Stimulated activated CD8-positive, alpha-beta memory T cell treated with anti-CD3 and anti-CD28 coated beads, Interleukin-2, amount 100 ng/mL, for 48 hours (primary cell): ENCODE data around the gene CRYAB.
A peak's percentile ranks its signal among the peaks of the same experiment; 100 is the strongest.
"Not testable (repeated sequence)": the region's sequence is repeated elsewhere in the genome, so short reads cannot be mapped to it uniquely, and the experiment has no call there.

Experiments
- DNase-seq, 2 donors: peaks; one replicate each; pipeline ENCODE4 v3.0.0-alpha.2; 2020; ENCODE audit warnings: low read depth in 2 of 2

Gene CRYAB

DNA sequence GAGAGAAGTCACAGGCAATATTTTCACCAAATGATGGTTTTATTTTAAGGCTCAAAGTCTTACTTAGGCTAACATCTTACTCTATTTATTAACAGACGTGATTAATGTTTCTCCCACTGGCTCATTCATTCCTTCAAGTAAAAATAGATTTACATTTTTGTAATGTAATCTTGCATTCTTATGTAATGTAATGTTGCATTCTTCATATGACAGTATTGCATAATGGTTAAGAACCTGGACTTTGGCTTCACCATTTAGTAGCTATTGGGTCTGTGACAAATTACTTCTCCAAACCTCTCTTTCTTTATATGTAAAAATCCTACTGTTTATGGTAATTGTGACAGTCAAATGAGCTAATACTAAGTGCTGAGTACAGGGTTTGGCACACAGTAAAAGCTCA is 22.3 kb upstream of the CRYAB start:
- no peak for DNase-seq

DNA sequence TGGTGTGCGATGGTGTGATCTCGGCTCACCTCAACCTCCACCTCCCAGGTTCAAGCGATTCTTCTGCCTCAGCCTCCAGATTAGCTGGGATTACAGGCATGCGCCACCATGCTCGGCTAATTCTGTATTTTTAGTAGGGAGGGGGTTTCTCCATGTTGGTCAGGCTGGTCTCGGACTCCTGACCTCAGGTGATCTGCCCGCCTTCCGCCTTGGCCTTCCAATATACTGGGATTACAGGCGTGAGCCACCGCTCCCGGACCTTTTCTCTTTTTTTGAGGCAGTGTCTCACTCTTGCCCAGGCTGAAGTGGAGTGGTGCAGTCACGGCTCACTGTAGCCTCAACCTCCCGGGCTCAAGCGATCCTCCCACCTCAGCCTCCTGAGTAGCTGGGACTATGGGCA is 21.6 kb upstream of the CRYAB start:
- DNase-seq: not testable (repeated sequence)

DNA sequence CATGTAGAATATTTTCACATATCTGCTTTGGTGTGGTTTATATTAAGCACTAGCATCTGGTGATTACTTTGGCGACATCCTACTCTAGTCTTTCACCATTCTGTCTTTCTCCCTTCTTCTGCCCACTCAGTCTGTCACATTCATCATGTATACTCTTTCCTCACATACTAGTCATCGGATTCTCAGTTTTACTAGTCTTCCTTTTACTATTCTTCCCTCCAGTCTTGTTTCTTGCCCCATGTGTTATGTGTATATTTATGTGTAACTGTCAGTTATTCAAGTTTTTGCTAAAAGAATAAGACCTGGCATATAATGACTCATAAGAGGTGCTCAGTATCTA is 21.0 kb upstream of the CRYAB start:
- no peak for DNase-seq

DNA sequence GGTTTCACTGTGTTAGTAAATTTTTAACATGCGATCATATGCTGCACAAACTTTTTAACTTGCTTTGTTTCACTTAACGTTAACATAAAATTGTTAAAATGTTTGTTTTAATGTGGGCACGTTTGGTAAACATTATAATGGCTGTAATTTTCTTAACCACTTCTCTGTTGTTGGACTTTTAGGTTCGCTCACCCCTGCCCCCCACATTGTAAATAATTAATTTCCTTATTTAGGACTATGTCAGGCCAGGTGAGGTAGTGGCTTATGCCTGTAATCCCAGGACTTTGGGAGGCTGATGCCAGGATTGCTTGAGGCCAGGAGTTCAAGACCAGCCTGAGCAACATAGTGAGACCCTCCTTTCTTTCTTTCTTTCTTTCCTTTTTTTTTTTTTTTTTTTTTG is 18.9 kb upstream of the CRYAB start:
- no peak for DNase-seq

DNA sequence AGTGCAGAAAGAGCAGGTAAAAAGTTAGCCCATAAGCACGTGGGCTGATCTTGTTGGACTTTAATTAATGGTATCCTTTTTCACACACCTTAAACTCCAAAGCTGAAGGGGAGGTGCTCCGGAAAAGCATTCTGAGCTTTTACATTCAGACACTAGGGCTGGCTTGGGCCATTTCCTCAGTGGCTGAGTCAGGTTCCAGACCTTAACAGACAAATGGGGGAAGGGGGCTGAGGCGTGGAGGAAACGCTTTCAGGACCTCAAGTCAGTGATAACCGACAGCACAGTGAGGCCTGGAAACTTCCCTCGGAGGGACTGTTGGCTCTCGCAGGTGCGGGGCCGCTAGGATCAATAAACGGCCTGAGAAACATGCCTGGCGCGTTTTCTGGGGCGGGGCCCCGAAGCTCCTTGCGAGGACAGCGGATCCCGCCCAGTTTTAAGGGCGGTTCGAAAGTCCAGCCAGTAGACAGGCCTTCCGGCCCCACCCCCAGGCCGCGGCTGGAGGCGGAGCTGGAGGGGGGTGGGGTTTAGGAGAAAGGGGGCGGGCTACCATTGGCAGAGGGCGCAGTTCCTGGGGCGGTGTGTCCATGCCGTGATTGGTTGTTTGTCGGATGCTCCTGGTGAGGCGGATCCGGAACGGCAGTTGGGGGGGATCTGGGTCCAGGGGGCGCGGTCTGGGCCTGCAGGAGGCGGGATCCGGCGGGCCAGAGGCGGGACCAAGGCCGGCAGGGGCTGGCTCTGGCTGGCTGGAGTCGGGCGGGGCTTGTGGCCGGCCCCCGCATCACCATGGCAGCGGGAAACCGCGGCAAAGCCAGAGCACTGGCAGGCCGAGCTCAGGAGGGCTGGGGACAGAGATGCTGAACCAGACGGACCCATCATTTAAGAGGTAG is 15.2 kb upstream of the CRYAB start:
- peak; percentile 92 to 94 for DNase-seq

DNA sequence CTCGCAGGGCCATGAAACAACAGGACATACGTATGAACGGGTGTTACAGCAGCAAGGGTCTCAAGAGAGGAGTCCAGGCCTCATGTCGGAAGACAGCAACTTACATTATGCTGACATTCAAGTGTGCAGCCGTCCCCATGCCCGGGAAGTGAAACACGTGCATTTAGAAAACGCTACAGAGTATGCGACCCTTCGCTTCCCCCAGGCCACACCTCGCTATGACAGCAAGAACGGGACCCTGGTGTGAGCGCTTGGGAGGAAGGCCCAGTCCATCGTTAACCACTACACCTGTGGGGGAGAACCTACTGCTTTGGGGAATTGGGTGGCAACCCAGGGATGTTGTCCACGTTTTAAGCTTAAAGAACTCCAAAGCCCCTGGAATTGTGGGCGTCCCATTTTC is 14.4 kb upstream of the CRYAB start:
- DNase-seq: no peak

DNA sequence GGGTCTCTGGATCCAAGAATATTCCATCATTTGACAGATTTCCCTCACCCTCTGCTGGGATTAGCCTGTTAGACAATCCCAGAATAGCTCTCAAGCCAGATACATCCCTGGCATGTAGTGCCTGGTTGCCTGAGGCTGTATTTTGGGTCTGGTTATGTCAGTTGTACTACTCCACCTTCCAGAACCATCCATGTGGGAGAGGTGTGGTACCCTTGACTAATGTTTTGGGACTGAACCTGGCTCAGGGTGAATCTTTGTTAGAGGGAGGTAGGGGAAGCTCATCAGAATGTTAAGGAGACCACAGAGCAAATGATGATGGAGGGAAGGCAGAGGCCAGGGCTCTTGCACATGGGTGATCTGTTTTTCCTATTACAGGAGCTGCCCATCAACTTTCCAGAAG is 12.4 kb upstream of the CRYAB start:
- no peak for DNase-seq

DNA sequence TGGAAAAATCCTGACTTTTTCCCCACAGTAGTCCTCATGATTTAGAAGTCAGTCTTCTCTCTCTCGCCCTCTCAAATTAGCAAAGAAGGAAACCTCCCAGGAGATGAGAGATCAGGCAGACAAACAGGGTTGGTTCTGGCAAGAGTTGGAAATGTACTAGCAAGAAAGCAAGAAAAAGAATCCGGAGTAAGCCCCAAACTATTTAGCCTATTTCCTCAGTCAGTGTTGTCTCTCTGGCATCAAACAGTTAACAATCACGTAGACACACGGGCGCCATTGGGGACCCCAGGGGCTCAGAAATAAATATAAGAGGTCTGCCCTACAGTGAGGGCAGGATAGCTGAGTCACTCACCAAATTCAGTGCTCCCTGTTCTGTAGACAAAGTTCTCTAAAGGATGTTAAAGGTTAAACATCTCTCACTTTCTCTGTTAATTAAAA is 11.8 kb upstream of the CRYAB start:
- no peak for DNase-seq

DNA sequence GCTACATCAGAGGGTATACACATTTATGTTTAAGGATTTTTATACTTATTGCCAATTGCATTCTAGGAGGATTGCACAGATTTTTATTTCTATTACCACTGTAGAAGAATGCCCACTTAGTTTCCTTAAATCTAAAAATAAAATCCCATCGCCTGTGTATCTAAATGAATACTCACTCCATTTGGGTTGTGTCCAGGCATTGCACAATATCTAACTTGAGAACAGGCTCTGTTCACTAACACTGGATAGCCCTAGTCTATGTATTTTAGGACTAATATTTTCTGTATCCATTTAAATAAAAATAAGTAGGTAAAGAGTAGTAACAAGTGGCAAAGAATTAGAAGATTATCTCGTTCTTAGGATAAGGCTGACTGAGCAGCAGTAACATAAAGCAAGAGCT is 11.2 kb upstream of the CRYAB start:
- DNase-seq: no peak

DNA sequence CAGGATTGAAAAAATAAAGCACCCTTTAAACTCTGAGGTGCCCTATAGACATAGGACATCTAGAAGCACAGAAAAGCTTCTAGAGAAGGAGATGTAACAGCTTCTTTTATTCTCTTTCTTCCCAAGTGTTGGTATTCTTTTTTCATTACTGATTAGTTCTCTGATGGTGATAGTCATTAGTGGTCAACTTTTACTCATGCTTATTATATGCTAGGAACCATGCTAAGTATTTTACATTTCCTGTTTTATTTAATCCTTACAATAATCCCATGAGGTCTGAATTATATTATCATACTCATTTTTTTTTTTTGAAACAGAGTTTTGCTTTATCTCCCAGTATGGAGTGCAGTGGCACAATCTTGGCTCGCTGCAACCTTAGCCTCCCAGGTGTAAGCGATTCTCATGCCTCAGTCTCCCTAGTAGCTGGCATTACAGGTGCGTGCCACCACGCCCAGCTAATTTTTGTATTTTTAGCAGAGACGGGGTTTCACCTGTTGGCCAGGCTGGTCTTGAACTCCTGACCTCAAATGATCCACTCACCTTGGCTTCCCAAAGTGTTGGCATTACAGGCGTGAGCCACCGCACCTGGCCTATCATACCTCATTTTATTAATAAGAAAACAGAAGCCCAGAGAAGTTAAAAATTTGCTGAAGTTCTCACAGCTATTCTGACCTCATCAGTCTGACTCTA is 10.1 kb upstream of the CRYAB start:
- DNase-seq: no peak

DNA sequence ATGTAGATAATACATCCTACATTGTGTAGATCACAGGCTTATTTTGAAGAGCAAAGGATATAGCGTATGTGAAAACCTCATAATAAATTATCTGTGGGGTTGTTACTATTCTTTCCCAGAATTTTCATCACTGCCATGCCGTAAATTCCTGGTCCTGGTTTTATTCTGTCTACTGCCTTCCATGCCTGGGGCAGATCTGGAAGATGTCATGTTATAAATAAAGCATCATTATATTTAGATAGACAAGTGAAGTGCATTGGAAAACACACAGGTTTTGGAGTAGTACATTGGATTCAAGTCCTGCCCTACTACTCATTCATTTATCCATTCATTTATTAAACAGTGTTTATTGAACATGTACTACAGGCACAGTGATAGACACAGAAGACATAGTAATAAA is 9.3 kb upstream of the CRYAB start:
- DNase-seq: no peak

DNA sequence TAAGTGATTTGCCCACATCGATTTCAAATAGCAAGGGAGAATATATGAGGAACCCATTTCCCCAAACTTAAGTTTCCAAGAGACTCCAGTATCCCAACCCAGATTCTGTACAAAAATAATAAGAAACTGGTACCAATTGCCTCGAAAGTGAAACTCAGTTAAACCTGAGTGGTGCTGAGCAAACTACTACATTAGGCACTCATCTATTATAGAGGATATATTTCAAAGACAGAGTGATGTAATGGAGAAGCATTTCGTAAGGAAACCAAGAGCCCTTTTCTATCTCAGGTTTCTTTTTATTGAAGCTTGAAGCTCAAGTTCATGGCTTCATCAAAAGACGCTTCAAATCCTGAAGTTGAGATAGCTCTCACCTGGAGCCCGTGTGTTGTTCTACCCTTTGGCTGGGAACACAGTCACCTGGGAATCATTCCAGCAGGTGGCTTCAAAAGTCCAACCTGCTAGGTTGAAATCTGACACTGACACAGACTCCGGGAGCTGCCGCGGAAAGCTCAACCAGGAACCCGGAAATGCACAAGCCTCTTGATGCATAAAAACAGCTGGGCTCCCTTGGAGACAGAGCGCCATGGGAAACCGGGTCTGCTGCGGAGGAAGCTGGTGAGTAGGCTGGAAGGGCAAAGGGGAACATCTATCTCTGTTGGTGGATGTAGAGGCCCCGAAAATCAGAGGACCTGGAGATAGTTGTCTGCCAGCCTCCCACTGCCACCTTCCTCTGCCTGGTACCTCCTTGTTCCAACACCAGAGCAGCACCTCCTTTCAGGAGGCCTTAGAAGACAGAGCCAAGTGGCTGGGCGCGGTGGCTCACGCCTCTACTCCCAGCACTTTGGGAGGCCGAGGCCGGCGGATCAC is 7.1 kb upstream of the CRYAB start, which contains the start of gene C11orf52:
C11orf52 (plus strand) TSS at position 524 of the 867 bp plus-strand sequence; CDS start at position 584, 60 bp downstream.
- no peak for DNase-seq

DNA sequence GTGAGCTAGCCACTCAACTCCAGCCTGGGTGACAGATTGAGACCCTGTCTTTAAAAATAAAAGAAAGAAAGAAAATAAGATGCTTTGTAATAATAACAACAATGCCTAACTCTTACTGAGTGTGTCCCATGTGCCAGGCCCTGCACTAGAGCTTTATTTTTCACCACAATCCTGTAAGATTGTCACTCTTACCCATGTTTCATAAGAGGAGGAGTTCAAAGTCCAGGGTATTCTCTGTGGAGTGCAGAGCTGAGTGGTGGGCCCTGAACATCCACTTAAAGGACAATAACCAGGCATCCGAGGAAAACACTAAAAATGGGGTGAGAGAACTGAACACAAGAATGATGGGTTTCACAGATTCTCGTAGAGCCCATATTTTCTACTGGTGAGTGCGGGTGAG is 6.2 kb upstream of the CRYAB start:
- no peak for DNase-seq

DNA sequence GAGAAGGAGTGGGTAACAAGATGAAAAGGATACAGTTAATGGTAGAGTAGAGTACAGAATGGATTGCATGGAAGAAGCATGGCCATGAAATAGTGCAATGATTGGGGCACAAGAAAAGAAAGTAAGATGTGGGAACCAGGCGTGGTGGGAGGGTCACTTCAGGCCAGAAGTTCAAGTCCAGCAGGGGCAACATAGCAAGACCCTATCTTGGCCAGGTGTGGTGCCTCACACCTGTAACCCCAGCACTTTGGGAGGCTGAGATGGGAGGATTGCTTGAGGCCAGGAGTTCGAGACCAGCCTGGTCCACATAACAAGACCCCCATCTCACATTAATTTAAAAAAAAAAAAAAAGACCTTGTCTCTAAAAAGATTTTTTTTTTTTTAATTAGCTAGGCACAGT is 5.7 kb upstream of the CRYAB start:
- DNase-seq: no peak

DNA sequence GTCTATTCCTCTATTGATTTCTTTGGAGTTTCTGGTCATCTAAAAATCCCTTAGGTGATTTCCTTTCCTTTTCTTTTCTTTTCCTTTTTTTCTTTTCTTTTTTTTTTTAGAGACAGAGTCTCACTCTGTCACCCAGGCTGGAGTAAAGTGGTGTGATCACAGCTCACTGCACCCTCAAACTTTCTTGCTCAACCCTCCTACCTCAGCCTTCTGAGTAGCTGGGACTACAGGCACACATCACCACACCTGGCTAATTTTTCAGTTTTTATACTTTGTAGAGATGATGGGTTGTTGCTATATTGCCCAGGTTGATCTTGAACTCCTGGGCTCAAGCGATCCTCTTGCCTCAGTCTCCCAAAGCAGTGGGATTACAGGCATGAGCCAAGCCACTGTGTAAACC is 5.2 kb upstream of the CRYAB start:
- DNase-seq: no peak

DNA sequence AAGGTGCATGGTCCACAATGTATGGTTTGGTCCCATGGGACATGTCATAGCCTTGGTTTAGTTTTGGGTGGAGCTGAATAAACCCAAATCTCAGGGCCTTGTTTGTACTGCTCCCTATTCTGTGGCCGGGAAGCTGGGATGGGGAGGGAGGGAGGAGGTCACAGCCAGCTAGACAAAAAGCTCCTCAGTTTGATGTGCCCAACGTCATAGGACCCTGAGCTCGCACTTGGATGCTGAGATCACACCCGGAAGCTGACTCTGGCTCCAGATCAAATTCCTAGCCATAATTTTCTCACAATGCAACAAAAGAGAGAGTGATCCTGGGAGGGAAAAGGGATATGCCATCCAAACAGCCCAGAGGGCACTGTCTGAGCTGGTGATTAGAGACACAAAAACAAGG is 2.4 kb upstream of the CRYAB start:
- no peak for DNase-seq

DNA sequence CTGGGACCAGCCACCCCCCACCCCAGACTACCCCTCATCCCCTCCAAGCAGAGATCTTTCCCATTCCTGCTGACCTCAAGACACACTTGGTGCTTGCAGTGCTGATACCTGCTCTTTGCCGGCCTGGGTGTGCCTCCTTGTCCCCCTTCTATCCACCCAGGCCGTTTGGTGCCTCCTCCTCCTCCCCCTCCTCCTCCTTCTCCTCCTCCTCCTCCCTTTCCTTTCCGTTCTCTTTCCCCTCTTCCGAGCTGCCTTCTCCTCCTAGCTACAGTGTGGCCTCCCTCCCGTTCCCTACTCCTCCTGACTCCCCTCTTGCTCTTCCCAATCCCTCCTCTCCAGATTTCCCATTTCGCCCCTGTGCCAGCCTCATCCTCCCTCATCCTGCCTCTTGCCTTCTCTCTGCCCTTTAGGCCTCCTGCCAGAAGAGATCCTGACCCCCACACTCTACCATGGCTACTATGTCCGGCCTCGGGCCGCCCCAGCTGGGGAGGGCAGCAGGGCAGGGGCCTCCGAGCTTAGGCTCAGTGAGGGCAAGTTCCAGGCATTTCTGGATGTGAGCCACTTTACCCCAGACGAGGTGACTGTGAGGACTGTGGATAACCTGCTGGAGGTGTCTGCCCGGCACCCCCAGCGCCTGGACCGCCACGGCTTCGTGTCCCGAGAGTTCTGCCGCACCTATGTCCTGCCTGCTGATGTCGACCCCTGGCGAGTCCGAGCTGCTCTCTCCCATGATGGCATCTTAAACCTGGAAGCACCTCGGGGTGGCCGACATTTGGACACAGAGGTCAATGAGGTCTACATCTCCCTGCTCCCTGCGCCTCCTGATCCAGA is 1.7 kb upstream of the CRYAB start:
- DNase-seq: no peak

DNA sequence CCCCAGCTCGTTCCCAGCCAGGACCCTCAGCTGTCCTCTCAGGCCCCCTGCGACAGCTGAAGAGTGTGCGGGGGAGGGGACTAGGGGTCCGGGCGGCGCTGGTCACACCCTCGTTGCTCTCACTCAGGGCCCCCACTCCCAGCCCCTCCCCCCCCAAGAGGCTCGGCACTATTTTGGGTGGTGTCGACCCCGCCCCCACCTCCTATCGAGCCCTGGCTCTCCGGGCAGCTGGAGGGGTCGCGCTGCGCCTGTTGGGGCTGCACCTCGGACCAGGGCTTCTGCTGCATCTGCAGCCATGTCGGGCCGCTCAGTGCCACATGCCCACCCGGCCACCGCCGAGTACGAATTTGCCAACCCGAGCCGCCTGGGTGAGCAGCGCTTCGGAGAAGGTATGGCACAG is 965 bp upstream of the CRYAB start, which contains the start of gene HSPB2:
HSPB2 (plus strand) TSS at position 200 of the 400 bp plus-strand sequence; CDS start at position 296, 96 bp downstream.
- DNase-seq: no peak

DNA sequence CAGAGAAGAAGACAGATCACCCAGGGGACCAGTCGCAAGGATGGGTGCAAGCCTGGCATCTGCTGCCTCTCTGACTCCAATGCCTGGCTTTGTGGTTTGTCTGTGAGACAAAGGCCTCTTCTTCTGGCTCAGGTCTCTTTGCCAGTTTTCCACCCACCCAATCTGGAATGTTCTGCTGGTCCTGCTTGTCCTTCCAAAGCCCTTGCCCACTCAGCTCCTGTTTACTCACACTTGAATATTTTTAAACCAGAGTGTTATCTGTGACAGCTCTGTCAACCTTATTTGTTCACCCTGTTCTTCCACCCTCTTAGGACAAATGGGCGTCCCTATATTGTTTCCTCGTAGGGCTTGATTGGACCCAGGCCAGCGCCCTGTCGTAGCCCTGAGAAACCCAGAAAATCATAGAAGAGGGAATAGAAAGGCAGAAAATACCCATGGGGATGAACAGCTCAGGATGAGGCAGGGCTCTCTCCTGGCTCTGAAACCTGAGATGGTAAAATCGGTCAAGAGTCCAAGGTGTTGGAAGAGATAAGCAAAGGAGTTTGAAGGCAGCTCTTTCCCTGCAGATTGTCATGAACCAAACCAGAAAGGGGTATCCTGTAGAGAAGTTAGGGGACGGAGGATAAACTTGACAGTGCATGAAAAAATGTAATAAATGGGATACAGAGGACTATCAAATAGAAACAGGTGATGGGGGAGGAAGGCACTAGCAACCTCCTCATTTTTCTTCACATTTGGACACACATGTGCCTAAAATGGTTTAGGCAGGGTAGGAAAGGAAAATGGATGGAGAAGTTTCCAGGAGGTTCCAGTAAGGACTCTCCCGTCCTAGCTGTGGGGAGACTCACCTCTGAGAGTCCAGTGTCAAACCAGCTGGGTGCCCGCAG is 651 bp downstream of the CRYAB start:
- no peak for DNase-seq

DNA sequence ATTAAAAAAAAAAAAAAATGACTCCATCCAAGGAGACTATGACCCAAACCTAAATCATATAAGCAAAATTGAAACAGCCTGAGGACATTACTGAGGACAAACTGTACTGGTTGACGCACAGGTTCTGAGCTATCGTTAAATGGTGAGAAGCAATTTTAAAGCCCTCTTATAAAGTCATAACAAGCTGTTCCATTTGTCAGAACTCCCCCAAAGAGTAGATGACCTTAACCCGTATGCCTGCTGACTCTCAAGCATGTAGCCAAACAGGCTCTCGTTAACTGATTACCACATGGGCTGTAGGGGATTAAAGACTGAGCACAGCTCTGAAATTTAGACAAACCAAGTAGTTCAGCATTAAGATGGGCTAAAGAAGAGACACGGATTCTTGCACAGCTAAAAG is 2.2 kb downstream of the CRYAB start:
- DNase-seq: no peak
